NCI-H2107 (cell line): ENCODE data around the gene AGT.
"Not testable (repeated sequence)": the region's sequence is repeated elsewhere in the genome, so short reads cannot be mapped to it uniquely, and the experiment has no call there.

Experiments used
- DNase-seq: peaks from one replicate; lab custom pipeline; 2025; lab: John Stamatoyannopoulos, UW

The AGT gene

GRCh38 chr1:230707732-230708630 is 5.9 kb downstream of the AGT start:
- DNase-seq: no peak

- DNase-seq: no peak
Observed at GRCh38 chr1:230706887-230707731, 6.8 kb downstream of the AGT start.

- no peak for DNase-seq
Observed at GRCh38 chr1:230706020-230706699, 7.8 kb downstream of the AGT start.

GRCh38 chr1:230705289-230706019 is 8.5 kb downstream of the AGT start:
- no peak for DNase-seq

- DNase-seq: no peak
Observed at GRCh38 chr1:230704830-230705229, 9.1 kb downstream of the AGT start.

GRCh38 chr1:230703679-230704385 is 10.1 kb downstream of the AGT start:
- DNase-seq: no peak

GRCh38 chr1:230702934-230703678 is 10.8 kb downstream of the AGT start:
- DNase-seq: no peak

- no peak for DNase-seq
Observed at GRCh38 chr1:230701895-230702768, 11.8 kb downstream of the AGT start.

- DNase-seq: no peak
Observed at GRCh38 chr1:230701434-230701833, 12.5 kb downstream of the AGT start.

- no peak for DNase-seq
Observed at GRCh38 chr1:230700132-230700531, 13.8 kb downstream of the AGT start.

- DNase-seq: no peak
Observed at GRCh38 chr1:230699716-230700115, 14.2 kb downstream of the AGT start.

GRCh38 chr1:230698964-230699363 is 15.0 kb downstream of the AGT start:
- DNase-seq: not testable (repeated sequence)

GRCh38 chr1:230698130-230698529 is 15.8 kb downstream of the AGT start:
- DNase-seq: no peak

- no peak for DNase-seq
Observed at GRCh38 chr1:230696722-230697437, 17.0 kb downstream of the AGT start.

- DNase-seq: no peak
Observed at GRCh38 chr1:230696218-230696617, 17.7 kb downstream of the AGT start.

- no peak for DNase-seq
Observed at GRCh38 chr1:230694991-230695390, 18.9 kb downstream of the AGT start.

GRCh38 chr1:230694464-230694863 is 19.5 kb downstream of the AGT start:
- DNase-seq: no peak

GRCh38 chr1:230693777-230694176 is 20.1 kb downstream of the AGT start:
- no peak for DNase-seq

- DNase-seq: no peak
Observed at GRCh38 chr1:230693221-230693620, 20.7 kb downstream of the AGT start.
